Stomach smooth muscle (tissue), 2 donors: Measurements from ENCODE around the gene FAM241A.
"Not testable (repeated sequence)": the region's sequence is repeated elsewhere in the genome, so short reads cannot be mapped to it uniquely, and the experiment has no call there.

Experiments
- H3K27ac ChIP-seq: one replicate; pipeline ENCODE4 v1.7.0; 2013; ENCODE audit warnings: mild to moderate bottlenecking, low read length, inconsistent platforms
- H3K27me3 ChIP-seq, 2 donors: one replicate each; pipeline ENCODE4 v1.7.0; 2013; ENCODE audit warnings: low read length in 2 of 2; ENCODE audit not compliant: insufficient read depth in 2 of 2, control insufficient read depth in 1 of 2
- H3K36me3 ChIP-seq, 2 donors: one replicate each; pipeline ENCODE4 v1.7.0; 2013; ENCODE audit warnings: low read length in 2 of 2; ENCODE audit not compliant: control insufficient read depth in 2 of 2, insufficient read depth in 2 of 2
- H3K4me1 ChIP-seq: one replicate; pipeline ENCODE4 v1.7.0; 2013; ENCODE audit warnings: low read length; ENCODE audit not compliant: control insufficient read depth, insufficient read depth
- H3K4me3 ChIP-seq, 2 donors: one replicate each; pipeline ENCODE4 v1.7.0; 2013; ENCODE audit warnings: low read length in 2 of 2
- H3K9ac ChIP-seq, 2 donors: one replicate each; pipeline ENCODE4 v1.7.0; 2013; ENCODE audit warnings: low read length in 2 of 2, mild to moderate bottlenecking in 1 of 2
- H3K9me3 ChIP-seq, 2 donors: one replicate each; pipeline ENCODE4 v1.7.0; 2013; ENCODE audit warnings: low read length in 2 of 2; ENCODE audit not compliant: control insufficient read depth in 2 of 2
- donor health status: healthy.
- donor health status: Pancreatic carcinoma.

FAM241A gene

GRCh38 chr4:112189754-112190153 is 44.5 kb downstream of the FAM241A start:
- H3K4me3 ChIP-seq, result no peak overlapping the region
- no peaks in the 10 kb centered on the region for H3K36me3 ChIP-seq
- H3K9ac ChIP-seq, result no peak overlapping the region
- H3K27ac ChIP-seq, result no peak overlapping the region
- no peaks in the 10 kb centered on the region for H3K9me3 ChIP-seq
- H3K27me3 ChIP-seq, result no peaks in the 10 kb centered on the region
- H3K4me1 ChIP-seq, result no peaks in the 10 kb centered on the region

- H3K9ac ChIP-seq, result no peak overlapping the region
- no peaks in the 10 kb centered on the region for H3K36me3 ChIP-seq
- H3K9me3 ChIP-seq, result no peaks in the 10 kb centered on the region
- no peaks in the 10 kb centered on the region for H3K4me1 ChIP-seq
- no peak overlapping the region for H3K27ac ChIP-seq
- no peak overlapping the region for H3K4me3 ChIP-seq
- H3K27me3 ChIP-seq, result no peaks in the 10 kb centered on the region
Observed at GRCh38 chr4:112190684-112191083, 45.4 kb downstream of the FAM241A start.

GRCh38 chr4:112196461-112196860 is 51.2 kb downstream of the FAM241A start:
- Histone ChIP-seq H3K36me3 (no peaks in the 10 kb centered on the region), H3K27me3 (no peaks in the 10 kb centered on the region), H3K27ac (no peak overlapping the region), H3K9me3 (no peaks in the 10 kb centered on the region), H3K4me1 (no peaks in the 10 kb centered on the region), H3K9ac (no peak overlapping the region), H3K4me3 (no peak overlapping the region)

- Histone ChIP-seq H3K9me3 (no peaks in the 10 kb centered on the region), H3K4me1 (no peaks in the 10 kb centered on the region), H3K27me3 (no peaks in the 10 kb centered on the region), H3K9ac (no peak overlapping the region), H3K4me3 (no peak overlapping the region), H3K36me3 (no peaks in the 10 kb centered on the region), H3K27ac (no peak overlapping the region)
Observed at GRCh38 chr4:112199041-112199440, 53.8 kb downstream of the FAM241A start.

GRCh38 chr4:112201915-112202505 is 56.8 kb downstream of the FAM241A start:
- Histone ChIP-seq H3K9ac (no peak overlapping the region), H3K9me3 (no peaks in the 10 kb centered on the region), H3K4me3 (no peak overlapping the region), H3K27ac (no peak overlapping the region), H3K27me3 (no peaks in the 10 kb centered on the region), H3K4me1 (no peaks in the 10 kb centered on the region), H3K36me3 (no peaks in the 10 kb centered on the region)

GRCh38 chr4:112203593-112203992 is 58.3 kb downstream of the FAM241A start:
- no peaks in the 10 kb centered on the region for H3K36me3 ChIP-seq
- H3K4me1 ChIP-seq, result no peaks in the 10 kb centered on the region
- H3K27me3 ChIP-seq, result no peaks in the 10 kb centered on the region
- no peaks in the 10 kb centered on the region for H3K9me3 ChIP-seq
- no peak overlapping the region for H3K4me3 ChIP-seq
- H3K9ac ChIP-seq, result no peak overlapping the region
- H3K27ac ChIP-seq, result no peak overlapping the region

- Histone ChIP-seq H3K36me3 (no peaks in the 10 kb centered on the region), H3K9ac (no peak overlapping the region), H3K27me3 (no peaks in the 10 kb centered on the region), H3K27ac (no peak overlapping the region), H3K4me3 (no peak overlapping the region), H3K9me3 (no peaks in the 10 kb centered on the region), H3K4me1 (no peaks in the 10 kb centered on the region)
Observed at GRCh38 chr4:112206431-112206830, 61.2 kb downstream of the FAM241A start.

GRCh38 chr4:112208137-112209095 is 63.2 kb downstream of the FAM241A start:
- H3K9me3 ChIP-seq, H3K27ac ChIP-seq, H3K36me3 ChIP-seq, H3K27me3 ChIP-seq, H3K9ac ChIP-seq, H3K4me3 ChIP-seq, H3K4me1 ChIP-seq: not testable (repeated sequence)

- no peaks in the 10 kb centered on the region for H3K36me3 ChIP-seq
- no peaks in the 10 kb centered on the region for H3K9me3 ChIP-seq
- H3K9ac ChIP-seq, result no peak overlapping the region
- no peak overlapping the region for H3K4me3 ChIP-seq
- no peaks in the 10 kb centered on the region for H3K4me1 ChIP-seq
- H3K27ac ChIP-seq, result no peak overlapping the region
- no peaks in the 10 kb centered on the region for H3K27me3 ChIP-seq
Observed at GRCh38 chr4:112210777-112211176, 65.5 kb downstream of the FAM241A start.

- no peaks in the 10 kb centered on the region for H3K36me3 ChIP-seq
- H3K9ac ChIP-seq, result no peak overlapping the region
- H3K4me1 ChIP-seq, result no peaks in the 10 kb centered on the region
- no peak overlapping the region for H3K27ac ChIP-seq
- H3K27me3 ChIP-seq, result no peaks in the 10 kb centered on the region
- H3K4me3 ChIP-seq, result no peak overlapping the region
- H3K9me3 ChIP-seq, result no peaks in the 10 kb centered on the region
Observed at GRCh38 chr4:112213091-112213490, 67.8 kb downstream of the FAM241A start.

- H3K4me3 ChIP-seq, result no peak overlapping the region
- H3K27ac ChIP-seq, result no peak overlapping the region
- H3K36me3 ChIP-seq, result no peaks in the 10 kb centered on the region
- H3K4me1 ChIP-seq, result no peaks in the 10 kb centered on the region
- no peaks in the 10 kb centered on the region for H3K9me3 ChIP-seq
- no peak overlapping the region for H3K9ac ChIP-seq
- H3K27me3 ChIP-seq, result no peaks in the 10 kb centered on the region
Observed at GRCh38 chr4:112213856-112214255, 68.6 kb downstream of the FAM241A start.
